ENCODE measurements around the gene SDR42E1. TPM values are rescaled to one million over a fixed set of nuclear protein-coding genes. Genes with fewer than 3 reads are reported as not detected.
A peak's percentile ranks its signal among the peaks of the same experiment; 100 is the strongest.

Gene SDR42E1
- polyA plus RNA-seq, 1 experiment, result 1.4 TPM

DNA sequence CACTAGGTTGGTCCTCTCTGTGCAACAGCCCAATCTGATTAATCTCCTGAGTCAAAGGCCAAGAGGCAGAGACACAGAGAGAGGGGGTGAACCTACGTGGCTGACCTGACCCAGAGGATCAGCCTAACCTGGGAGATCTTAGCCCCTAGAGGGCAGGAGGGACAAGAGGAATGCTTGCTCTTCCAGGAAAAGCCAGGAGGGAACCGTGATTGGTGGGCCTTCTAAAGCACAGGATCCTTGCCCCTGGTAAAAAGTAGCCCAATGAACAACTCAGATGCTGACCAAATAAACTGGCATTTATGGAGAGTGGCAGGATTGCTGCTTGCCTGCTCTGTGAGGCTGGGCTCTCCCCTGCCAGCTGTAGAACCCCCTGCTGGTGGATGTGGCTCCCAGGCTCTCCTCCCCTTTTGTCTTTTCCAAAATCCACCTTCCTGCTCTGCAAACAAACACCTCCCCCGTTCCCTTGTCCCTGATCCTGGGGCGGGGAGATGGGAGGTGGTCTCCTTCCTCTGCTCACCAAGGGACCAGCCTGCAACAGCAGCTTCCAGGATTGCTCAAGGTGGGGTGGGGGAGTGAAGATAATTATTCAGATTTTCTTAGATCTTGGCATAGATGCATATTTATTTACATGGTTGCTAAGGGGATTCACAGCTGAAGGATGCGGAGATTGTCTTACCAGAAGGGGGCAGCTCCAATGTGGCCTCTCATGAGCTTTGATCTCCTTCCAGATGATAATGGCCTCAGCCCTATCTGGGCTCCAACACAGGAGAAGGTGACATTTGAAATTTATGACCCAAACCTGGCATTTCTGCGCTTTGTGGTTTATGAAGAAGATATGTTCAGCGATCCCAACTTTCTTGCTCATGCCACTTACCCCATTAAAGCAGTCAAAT, 71.9 kb downstream of the SDR42E1 start:
- CTCF ChIA-PET, result interaction anchor here (1.8 kb wide), 1 partner anchor 291 kb away, joined by 8 read pairs; no protein-coding TSS in a partner anchor
- no peak for DNase-seq (ENCODE audit: low read depth, low spot score)

More for the DNA sequence above, 71.9 kb downstream of the SDR42E1 start:
- Histone ChIP-seq H3K27me3 (ENCODE audit: control insufficient read depth, insufficient read depth, low read length) (peaks cover 3% of the 10 kb centered on the region), H3K4me3 (ENCODE audit: low read depth, low read length) (no peak overlapping the region), H3K9me3 (ENCODE audit: control insufficient read depth, insufficient read depth, low read length) (no peaks in the 10 kb centered on the region), H3K27ac (ENCODE audit: low read depth, low read length) (no peak overlapping the region)
- 0 out of 2 replicates have a peak, but pooled peaks have one; percentile 1 for TF ChIP-seq CTCF (IDR thresholded peaks at IDR 0.05; ENCODE audit: low read depth, low read length)
- POLR2A ChIA-PET, result no interaction called here

Other genes with a start within 250 kb of the SDR42E1 start
- gene PLCG2, start 232.2 kb downstream of the SDR42E1 start, polyA plus RNA-seq (2011; rRNA removed), result 0.07 and 0.16 TPM in 2 replicates
- gene HSD17B2, start 23.8 kb upstream of the SDR42E1 start, polyA plus RNA-seq (2011; rRNA removed), result 14.0 and 14.1 TPM in 2 replicates
- 22.3 and 36.7 TPM in 2 replicates for gene MPHOSPH6, start 158.8 kb upstream of the SDR42E1 start, polyA plus RNA-seq (2011; rRNA removed)

Measured in AG04450 (cell line).